Fibroblast of gingiva (primary cell): ENCODE measurements around the gene TBCK.

Experiments
- DNase-seq: peaks from one replicate; pipeline ENCODE4 v3.0.0-alpha.2; 2011; ENCODE audit warnings: low read depth

TBCK gene

GRCh38 chr4:106038012-106038411, 278.0 kb downstream of the TBCK start:
- DNase-seq, result no peak

- no peak for DNase-seq
Measured at GRCh38 chr4:106036848-106037247, 279.2 kb downstream of the TBCK start.

- no peak for DNase-seq
Measured at GRCh38 chr4:106036334-106036733, 279.7 kb downstream of the TBCK start.

- no peak for DNase-seq
Measured at GRCh38 chr4:106035204-106035603, 280.8 kb downstream of the TBCK start.

- DNase-seq, result no peak
Measured at GRCh38 chr4:106034751-106035150, 281.3 kb downstream of the TBCK start.

GRCh38 chr4:106034220-106034619, 281.8 kb downstream of the TBCK start:
- DNase-seq, result no peak

GRCh38 chr4:106033469-106033868, 282.5 kb downstream of the TBCK start:
- DNase-seq, result no peak

- no peak for DNase-seq
Measured at GRCh38 chr4:106032851-106033286, 283.1 kb downstream of the TBCK start.

GRCh38 chr4:106022454-106022853, 293.6 kb downstream of the TBCK start:
- DNase-seq, result no peak

- no peak for DNase-seq
Measured at GRCh38 chr4:106021737-106022410, 294.1 kb downstream of the TBCK start.

GRCh38 chr4:106019771-106020170, 296.2 kb downstream of the TBCK start:
- DNase-seq, result peak; percentile 8

GRCh38 chr4:106017975-106018374, 298.0 kb downstream of the TBCK start:
- no peak for DNase-seq

GRCh38 chr4:106011387-106011786, 304.6 kb downstream of the TBCK start:
- no peak for DNase-seq

GRCh38 chr4:106010761-106011160, 305.2 kb downstream of the TBCK start:
- no peak for DNase-seq

- no peak for DNase-seq
Measured at GRCh38 chr4:106002994-106003393, 313.0 kb downstream of the TBCK start.

- DNase-seq, result no peak
Measured at GRCh38 chr4:105998171-105999063, 317.6 kb downstream of the TBCK start.

- no peak for DNase-seq
Measured at GRCh38 chr4:105996845-105997244, 319.2 kb downstream of the TBCK start.

- DNase-seq, result no peak
Measured at GRCh38 chr4:105994841-105995501, 321.0 kb downstream of the TBCK start.

GRCh38 chr4:105994061-105994460, 321.9 kb downstream of the TBCK start:
- DNase-seq, result peak; percentile 26

- DNase-seq, result peak; percentile 39
Measured at GRCh38 chr4:105992641-105993305, 323.2 kb downstream of the TBCK start.

GRCh38 chr4:105991726-105992125, 324.3 kb downstream of the TBCK start:
- no peak for DNase-seq
